IgD-negative memory B cell (primary cell): ENCODE results near the gene CRADD. TPM values are rescaled to one million over a fixed set of nuclear protein-coding genes. Genes with fewer than 3 reads are reported as not detected.
"Not testable (repeated sequence)": the region's sequence is repeated elsewhere in the genome, so short reads cannot be mapped to it uniquely, and the experiment has no call there.

ENCODE experiments used
- H3K27ac Mint-ChIP-seq, 3 donors: one replicate each; pipeline ENCODE4 v1.8.0; 2020 to 2022; ENCODE audit warnings: mild to moderate bottlenecking in 3 of 3, mixed read lengths in 3 of 3, moderate library complexity in 1 of 3
- H3K27me3 Mint-ChIP-seq: one replicate; pipeline ENCODE4 v1.8.0; 2021; ENCODE audit warnings: mixed read lengths
- H3K36me3 Mint-ChIP-seq: one replicate; pipeline ENCODE4 v1.8.0; 2020; ENCODE audit warnings: mild to moderate bottlenecking, mixed read lengths
- H3K4me1 Mint-ChIP-seq, 3 donors: one replicate each; pipeline ENCODE4 v1.8.0; 2020 to 2022; ENCODE audit warnings: mixed read lengths in 3 of 3, mild to moderate bottlenecking in 1 of 3
- H3K4me3 Mint-ChIP-seq, 4 donors: one replicate each; pipeline ENCODE4 v1.8.0; 2020 to 2022; ENCODE audit warnings: mild to moderate bottlenecking in 4 of 4, mixed read lengths in 4 of 4, moderate library complexity in 3 of 4
- H3K9me3 Mint-ChIP-seq, 3 donors: one replicate each; pipeline ENCODE4 v1.8.0; 2020 to 2021; ENCODE audit warnings: mixed read lengths in 3 of 3, mild to moderate bottlenecking in 1 of 3
- polyA plus RNA-seq: library from polyadenylated mRNA; unstranded; fragments of 300-500 nt; fragmentation: Illumina TruSeq; gene quantifications from one replicate; pipeline ENCODE4 v1.2.3, GENCODE V29; 2021

Gene CRADD
- polyA plus RNA-seq, 1 donor from 2014 or later, result 9.4 TPM

DNA sequence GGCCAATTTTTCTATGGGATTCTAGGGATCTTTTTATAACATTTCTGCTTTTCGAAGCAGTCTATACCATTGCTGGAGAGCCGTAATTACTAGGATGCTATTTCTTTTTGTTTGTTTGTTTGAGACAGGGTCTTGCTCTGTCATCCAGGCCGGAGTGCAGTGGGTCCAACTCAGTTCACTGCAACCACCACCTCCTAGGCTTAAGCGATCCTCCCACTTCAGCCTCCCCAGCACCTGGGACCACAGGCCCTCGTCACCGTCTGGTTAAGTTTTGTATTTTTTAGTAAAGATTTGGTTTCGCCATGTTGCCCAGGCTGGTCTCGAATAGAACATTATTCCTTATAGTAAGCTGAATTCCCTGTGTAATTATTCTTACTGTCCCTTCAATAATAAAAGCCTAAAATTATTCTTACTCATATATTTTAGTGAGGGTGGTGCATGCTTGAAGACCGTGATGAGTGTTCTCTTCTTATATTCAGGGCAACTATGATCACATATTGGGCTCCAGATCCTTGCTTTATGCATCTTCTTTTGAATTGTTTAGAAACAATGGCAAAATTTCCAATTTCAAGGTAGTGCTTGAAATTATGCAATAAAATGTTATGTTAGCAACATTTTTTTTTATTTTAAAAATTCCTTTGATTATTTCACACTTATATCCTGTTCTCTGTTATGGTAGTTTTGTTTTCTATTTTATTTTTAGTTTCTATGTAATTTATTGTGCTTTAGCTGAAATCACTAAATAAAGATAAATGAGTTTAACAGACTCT, 66.2 kb downstream of the CRADD start:
- H3K27me3 Mint-ChIP-seq, result peaks cover 2% of the 10 kb centered on the region
- H3K27ac Mint-ChIP-seq, result peak overlapping the region in 1 of 3 donors; percentile 91
- H3K9me3 Mint-ChIP-seq, result no peaks in the 10 kb centered on the region
- H3K4me3 Mint-ChIP-seq, result peak overlapping the region; percentile 87 to 99 (median 94)
- H3K36me3 Mint-ChIP-seq, result no peaks in the 10 kb centered on the region
- peaks cover 9 to 28% (median 17%) of the 10 kb centered on the region in 3 donors for H3K4me1 Mint-ChIP-seq

DNA sequence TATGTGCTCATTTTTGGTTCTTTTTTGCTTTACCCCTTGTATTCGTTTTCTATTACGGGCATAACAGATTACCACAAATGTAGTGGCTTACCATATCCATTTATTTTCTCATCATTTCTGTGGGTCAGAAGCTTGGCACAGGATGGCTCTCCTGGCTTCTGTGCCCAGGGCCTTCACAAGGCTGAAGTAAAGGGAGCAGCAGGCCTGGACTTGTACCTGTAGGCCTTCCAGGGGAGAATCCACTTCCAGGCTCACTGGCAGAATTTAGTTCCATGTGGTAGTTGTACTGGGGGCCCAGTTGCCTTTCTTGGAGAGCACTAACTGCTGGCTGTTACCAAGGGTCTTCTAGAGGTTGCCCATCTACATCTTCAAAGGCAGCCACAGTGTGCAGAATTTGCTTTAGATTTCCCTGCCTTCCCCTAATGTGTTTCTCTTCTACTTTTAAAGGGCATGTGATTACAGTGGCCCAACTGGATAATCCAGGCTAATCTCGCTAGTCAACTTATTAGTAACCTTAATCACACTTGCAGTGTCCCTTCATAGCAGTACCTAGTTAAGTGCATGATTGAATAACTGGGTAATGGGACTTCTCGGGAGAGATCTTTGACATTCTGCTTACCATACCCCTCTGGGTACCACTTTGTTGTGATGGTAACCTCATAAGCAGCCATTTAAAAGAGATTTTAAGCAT, 67.0 kb downstream of the CRADD start:
- Mint-ChIP-seq H3K36me3 (no peaks in the 10 kb centered on the region), H3K9me3 (no peaks in the 10 kb centered on the region), H3K27me3 (peaks cover 2% of the 10 kb centered on the region), H3K4me3 (peak overlapping the region in 1 of 4 donors; percentile 11), H3K4me1 (peaks cover 9 to 28% (median 15%) of the 10 kb centered on the region in 3 donors), H3K27ac (no peak overlapping the region)

GRCh38 chr12:93745286-93745685, 68.1 kb downstream of the CRADD start:
- Mint-ChIP-seq H3K4me1 (peaks cover 9 to 34% (median 15%) of the 10 kb centered on the region in 3 donors), H3K9me3 (no peaks in the 10 kb centered on the region), H3K36me3 (no peaks in the 10 kb centered on the region), H3K27me3 (peaks cover 2% of the 10 kb centered on the region), H3K27ac (no peak overlapping the region), H3K4me3 (no peak overlapping the region)

DNA sequence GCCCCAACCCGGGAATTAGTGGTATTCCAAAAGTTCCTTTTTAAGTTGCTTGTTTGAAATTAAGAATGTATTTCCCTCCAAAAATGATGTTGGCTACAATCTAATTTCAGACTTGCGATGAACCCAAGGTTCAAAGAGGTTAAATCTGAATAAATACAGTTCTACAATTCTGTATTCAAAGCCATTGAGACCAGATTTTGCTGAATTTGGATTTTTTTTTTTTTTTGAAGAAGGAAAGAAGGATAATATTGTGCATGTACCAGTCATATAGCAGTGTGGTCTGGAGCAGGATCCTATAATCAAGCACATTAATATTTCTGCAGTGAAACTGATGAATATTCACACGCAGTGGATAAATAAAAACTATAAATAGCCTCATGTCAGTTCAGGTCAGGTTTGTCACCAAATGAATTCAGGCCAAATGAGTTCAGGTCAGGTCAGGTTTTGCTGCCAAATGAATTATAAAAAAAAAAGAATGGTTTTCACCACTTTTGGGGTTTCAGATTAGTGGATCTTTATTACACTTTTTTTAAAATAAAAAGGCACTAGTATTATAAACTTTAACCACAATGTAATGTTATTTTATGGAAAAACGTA, 69.5 kb downstream of the CRADD start:
- no peak overlapping the region for H3K4me3 Mint-ChIP-seq
- no peak overlapping the region for H3K27ac Mint-ChIP-seq
- H3K9me3 Mint-ChIP-seq, result no peaks in the 10 kb centered on the region
- no peaks in the 10 kb centered on the region for H3K36me3 Mint-ChIP-seq
- peaks cover 4 to 25% (median 7%) of the 10 kb centered on the region in 3 donors for H3K4me1 Mint-ChIP-seq
- H3K27me3 Mint-ChIP-seq, result peaks cover 2% of the 10 kb centered on the region

DNA sequence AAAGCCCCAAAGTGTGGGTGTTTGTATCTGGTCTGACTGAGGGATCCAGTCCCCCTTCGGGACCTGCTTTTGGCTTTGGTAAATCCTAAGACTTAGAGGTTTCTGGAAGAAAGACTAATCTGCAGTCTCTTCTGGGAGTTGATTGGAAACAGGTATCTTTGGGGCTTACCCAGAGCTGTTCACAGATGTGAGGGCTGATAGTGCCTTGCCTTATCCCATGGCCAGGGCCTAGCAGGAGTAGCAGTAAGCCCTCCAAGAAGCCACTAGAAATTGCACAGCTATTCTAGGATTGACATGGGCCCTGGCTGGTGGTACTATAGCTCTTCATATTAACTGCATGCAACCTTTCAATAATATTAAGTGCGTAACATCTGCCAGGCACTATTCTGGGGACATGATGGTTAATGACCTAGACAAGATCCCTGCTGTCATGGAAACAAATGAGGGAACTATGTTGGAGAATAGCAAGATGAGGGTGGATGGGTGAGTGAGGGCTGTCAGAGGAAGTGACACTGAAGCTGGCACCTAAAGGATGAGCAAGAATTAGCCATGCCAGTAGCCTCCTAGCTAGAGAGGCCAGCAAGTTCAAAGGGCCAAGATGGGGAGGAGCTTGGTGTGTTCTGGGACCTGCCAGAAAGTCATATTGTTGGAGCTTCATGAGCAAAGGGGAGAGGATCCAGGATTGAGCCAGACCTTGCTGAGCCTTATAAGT, 71.7 kb downstream of the CRADD start:
- peaks cover 2 to 10% (median 3%) of the 10 kb centered on the region in 3 donors for H3K4me1 Mint-ChIP-seq
- H3K9me3 Mint-ChIP-seq, result peaks cover 6 to 11% (median 8%) of the 10 kb centered on the region in 3 donors
- H3K27ac Mint-ChIP-seq, result no peak overlapping the region
- no peak overlapping the region for H3K4me3 Mint-ChIP-seq
- H3K36me3 Mint-ChIP-seq, result peaks cover 6% of the 10 kb centered on the region
- H3K27me3 Mint-ChIP-seq, result no peaks in the 10 kb centered on the region

DNA sequence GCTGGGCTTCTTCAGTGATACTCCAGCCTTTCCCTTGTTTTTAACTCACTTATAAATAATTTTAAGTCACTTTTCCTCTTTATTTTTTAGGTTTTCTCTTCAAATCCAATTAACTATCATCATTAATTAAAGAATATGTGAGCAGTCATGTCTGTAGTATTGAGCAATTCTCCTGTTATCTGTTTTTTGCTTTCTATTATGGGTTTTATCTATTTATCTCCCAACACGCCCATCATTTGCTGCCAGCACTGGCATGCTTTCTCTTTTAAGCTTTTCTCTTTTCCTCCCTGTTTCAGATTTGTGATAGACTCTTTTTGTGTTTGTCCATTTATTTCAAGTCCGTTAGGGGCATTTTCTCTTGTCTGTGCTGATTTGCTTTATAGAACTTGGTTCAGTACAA, 72.3 kb downstream of the CRADD start:
- Mint-ChIP-seq H3K4me3 (no peak overlapping the region), H3K9me3 (peaks cover 8 to 14% (median 9%) of the 10 kb centered on the region in 3 donors), H3K27ac (no peak overlapping the region), H3K4me1 (peaks cover 2 to 7% (median 3%) of the 10 kb centered on the region in 3 donors), H3K27me3 (no peaks in the 10 kb centered on the region), H3K36me3 (peaks cover 6% of the 10 kb centered on the region)

DNA sequence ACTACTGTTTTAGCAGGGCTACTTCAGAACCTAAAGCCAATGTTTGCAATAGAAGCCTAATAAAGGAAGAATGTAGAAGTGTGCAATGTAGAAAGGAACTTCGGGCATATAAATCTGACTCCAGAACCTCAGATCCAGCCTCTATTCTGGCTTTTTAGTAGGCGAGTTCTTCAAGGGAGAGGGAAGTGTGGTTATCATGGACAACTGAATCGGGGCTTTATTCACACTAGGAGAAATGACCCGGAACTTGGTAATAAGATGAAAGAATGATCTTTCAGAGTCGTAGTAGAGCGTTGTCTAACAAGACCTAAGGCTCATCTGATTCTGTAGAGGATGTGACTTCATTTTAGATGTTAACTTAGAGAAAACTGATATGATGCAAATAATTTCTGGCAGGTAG, 72.9 kb downstream of the CRADD start:
- Mint-ChIP-seq H3K4me3 (no peak overlapping the region), H3K27ac (no peak overlapping the region), H3K9me3 (peaks cover 9 to 18% (median 11%) of the 10 kb centered on the region in 3 donors), H3K36me3 (peaks cover 6% of the 10 kb centered on the region), H3K4me1 (peaks cover 2 to 7% (median 3%) of the 10 kb centered on the region in 3 donors), H3K27me3 (no peaks in the 10 kb centered on the region)

GRCh38 chr12:93751864-93752610, 74.9 kb downstream of the CRADD start:
- Mint-ChIP-seq H3K27ac (no peak overlapping the region), H3K36me3 (peaks cover 8% of the 10 kb centered on the region), H3K27me3 (no peaks in the 10 kb centered on the region), H3K9me3 (peaks cover 9 to 18% (median 11%) of the 10 kb centered on the region in 3 donors), H3K4me3 (no peak overlapping the region), H3K4me1 (peaks cover 0 to 8% (median 3%) of the 10 kb centered on the region in 3 donors)

DNA sequence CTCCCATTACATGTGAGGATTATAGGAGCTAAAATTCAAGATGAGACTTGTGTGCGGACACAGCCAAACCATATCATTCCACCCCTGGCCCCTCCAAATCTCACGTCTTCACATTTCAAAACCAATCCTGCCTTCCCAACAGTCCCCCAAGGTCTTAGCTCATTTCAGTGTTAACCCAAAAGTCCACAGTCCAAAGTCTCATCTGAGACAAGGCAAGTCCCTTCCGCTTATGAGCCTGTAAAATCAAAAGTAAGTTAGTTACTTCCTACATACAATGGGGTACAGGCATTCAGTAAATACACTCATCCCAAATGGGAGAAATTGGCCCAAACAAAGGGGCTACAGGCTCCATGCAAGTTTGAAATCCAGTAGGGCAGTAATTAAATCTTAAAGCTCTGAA, 76.1 kb downstream of the CRADD start:
- H3K27me3 Mint-ChIP-seq, result no peaks in the 10 kb centered on the region
- peaks cover 9 to 18% (median 11%) of the 10 kb centered on the region in 3 donors for H3K9me3 Mint-ChIP-seq
- H3K4me1 Mint-ChIP-seq, result peaks cover 0 to 17% (median 7%) of the 10 kb centered on the region in 3 donors
- no peak overlapping the region for H3K4me3 Mint-ChIP-seq
- H3K36me3 Mint-ChIP-seq, result peaks cover 10% of the 10 kb centered on the region
- H3K27ac Mint-ChIP-seq, result no peak overlapping the region

DNA sequence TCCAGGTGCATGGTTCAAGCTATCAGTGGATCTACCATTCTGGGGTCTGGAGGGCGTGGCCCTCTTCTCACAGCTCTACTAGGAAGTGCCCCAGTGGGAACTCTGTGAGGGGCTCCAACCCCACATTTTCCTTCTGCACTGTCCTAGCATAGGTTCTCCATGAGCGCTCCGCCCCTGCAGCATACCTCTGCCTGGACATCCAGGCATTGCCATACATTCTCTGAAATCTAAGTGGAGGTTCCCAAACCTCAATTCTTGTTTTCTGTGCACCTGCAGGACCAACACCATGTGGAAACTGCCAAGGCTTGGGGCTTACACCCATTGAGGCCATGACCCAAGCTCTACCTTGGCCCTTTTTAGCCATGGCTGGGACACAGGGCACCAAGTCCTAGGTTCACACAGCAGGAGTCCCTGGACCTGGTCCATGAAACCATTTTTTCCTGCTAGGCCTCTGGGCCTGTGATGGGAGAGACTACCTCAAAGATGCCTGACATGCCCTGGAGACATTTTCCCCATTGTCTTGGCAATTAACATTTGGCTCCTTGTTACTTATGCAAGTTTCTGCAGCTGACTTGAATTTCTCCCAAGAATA, 76.8 kb downstream of the CRADD start:
- H3K36me3 Mint-ChIP-seq, result peaks cover 10% of the 10 kb centered on the region
- no peak overlapping the region for H3K4me3 Mint-ChIP-seq
- H3K27me3 Mint-ChIP-seq, result no peaks in the 10 kb centered on the region
- no peak overlapping the region for H3K27ac Mint-ChIP-seq
- H3K4me1 Mint-ChIP-seq, result peaks cover 2 to 18% (median 7%) of the 10 kb centered on the region in 3 donors
- peaks cover 9 to 18% (median 11%) of the 10 kb centered on the region in 3 donors for H3K9me3 Mint-ChIP-seq

DNA sequence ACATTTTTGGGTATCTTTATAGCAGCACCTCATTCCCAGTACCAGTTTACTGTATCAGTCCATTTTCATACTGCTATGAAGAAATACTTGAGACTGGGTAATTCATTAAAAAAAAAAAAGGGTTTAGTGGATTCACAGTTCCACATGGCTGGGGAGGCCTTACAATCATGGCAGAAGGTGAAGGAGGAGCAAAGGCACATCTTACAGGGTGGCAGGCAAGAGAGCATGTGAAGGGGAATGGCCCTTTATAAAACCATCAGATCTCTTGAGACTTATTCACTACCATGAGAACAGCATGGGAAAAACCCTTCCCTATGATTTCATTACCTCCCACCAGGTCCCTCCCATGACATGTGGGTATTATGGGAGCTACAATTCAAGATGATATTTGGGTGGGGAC, 77.7 kb downstream of the CRADD start:
- not testable (repeated sequence) for H3K36me3 Mint-ChIP-seq, H3K27me3 Mint-ChIP-seq, H3K27ac Mint-ChIP-seq
- Mint-ChIP-seq H3K4me1 (peaks cover 6 to 22% (median 7%) of the 10 kb centered on the region in 3 donors), H3K9me3 (peaks cover 9 to 18% (median 11%) of the 10 kb centered on the region in 3 donors), H3K4me3 (peak overlapping the region in 1 of 4 donors; percentile 23)

GRCh38 chr12:93756288-93756687, 79.1 kb downstream of the CRADD start:
- Mint-ChIP-seq H3K4me3 (no peak overlapping the region), H3K27ac (no peak overlapping the region), H3K36me3 (peaks cover 14% of the 10 kb centered on the region), H3K9me3 (peaks cover 9 to 18% (median 11%) of the 10 kb centered on the region in 3 donors), H3K4me1 (peaks cover 8 to 19% (median 12%) of the 10 kb centered on the region in 3 donors), H3K27me3 (no peaks in the 10 kb centered on the region)

DNA sequence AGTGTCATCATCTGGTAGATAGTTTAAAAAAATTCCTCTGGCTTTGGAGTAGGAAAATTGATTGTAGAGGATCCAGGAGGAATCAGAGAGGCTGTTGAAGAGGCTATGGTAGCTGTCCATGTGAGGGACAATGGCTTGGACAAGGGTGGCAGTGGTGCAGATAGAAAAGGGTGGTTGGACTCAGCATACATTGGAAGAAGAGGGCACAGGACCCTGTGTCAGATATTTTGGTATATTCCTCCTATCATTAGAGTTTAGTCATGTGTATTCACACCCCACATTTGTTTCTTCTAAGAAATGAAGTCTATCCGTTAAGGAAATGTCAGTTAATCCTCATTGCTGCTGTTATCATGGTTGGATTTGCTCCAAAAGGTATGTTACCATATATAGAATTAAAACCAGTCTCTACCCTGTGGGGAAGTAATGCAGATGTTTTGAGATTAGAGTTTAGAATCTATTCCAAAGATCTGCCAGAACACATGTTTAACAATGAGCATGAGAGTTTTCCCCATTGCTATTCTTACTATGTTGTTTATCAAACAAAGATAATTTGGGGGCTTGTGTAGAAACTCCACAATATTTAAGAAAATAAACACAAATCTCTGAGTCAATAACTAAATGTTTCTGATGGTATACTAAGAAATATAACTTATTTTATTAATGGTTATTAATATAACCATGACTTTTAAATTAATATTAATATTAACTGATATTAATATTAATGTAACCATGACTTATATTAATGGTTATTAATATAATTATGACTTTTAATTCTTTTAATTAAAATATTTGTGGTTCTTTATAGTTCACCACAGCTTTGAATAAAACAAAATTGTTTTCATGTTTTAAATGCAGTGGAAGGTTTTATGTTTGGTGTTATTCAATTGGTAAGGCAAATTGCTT, 80.9 kb downstream of the CRADD start:
- H3K27me3 Mint-ChIP-seq, result no peaks in the 10 kb centered on the region
- H3K4me1 Mint-ChIP-seq, result peaks cover 10 to 25% (median 12%) of the 10 kb centered on the region in 3 donors
- H3K36me3 Mint-ChIP-seq, result peaks cover 11% of the 10 kb centered on the region
- H3K4me3 Mint-ChIP-seq, result no peak overlapping the region
- peaks cover 3 to 10% (median 5%) of the 10 kb centered on the region in 3 donors for H3K9me3 Mint-ChIP-seq
- no peak overlapping the region for H3K27ac Mint-ChIP-seq
